HepG2 (cell line): ENCODE data around the gene VWA7. TPM values are rescaled to one million over a fixed set of nuclear protein-coding genes. Genes with fewer than 3 reads are reported as not detected.

Source experiments
- BRCA1 ChIP-seq: sonication (generic); formaldehyde crosslinking; IDR thresholded peaks from 2 replicates; pipeline ENCODE4 v1.4.0; 2020; ENCODE audit warnings: missing genetic modification reagents
- CCAR2 ChIP-seq: fragments of 200-400 bp; formaldehyde crosslinking; optimal IDR thresholded peaks from 2 replicates; pipeline ENCODE3; 2018; ENCODE audit warnings: low read depth, mild to moderate bottlenecking, low read length, moderate library complexity
- DNMT3B ChIP-seq: conservative IDR thresholded peaks from 2 replicates; pipeline ENCODE4 v1.6.1; 2016; ENCODE audit warnings: missing biosample characterization, control low read depth
- ELF1 ChIP-seq: sonication (generic); formaldehyde crosslinking; IDR thresholded peaks from 2 replicates; pipeline ENCODE4 v1.4.0; 2020; ENCODE audit warnings: missing genetic modification reagents
- HNF1B ChIP-seq: sonication (generic); formaldehyde crosslinking; IDR thresholded peaks from 2 replicates; pipeline ENCODE4 v1.5.1; 2020; ENCODE audit warnings: mild to moderate bottlenecking, moderate library complexity, missing genetic modification reagents
- HNRNPL ChIP-seq: fragments of 200-400 bp; formaldehyde crosslinking; IDR thresholded peaks from 2 replicates; pipeline ENCODE4 v1.6.1; 2017; ENCODE audit warnings: mild to moderate bottlenecking, low read depth, low read length
- KLF9 ChIP-seq: IDR thresholded peaks from 2 replicates; pipeline ENCODE4 v1.6.1; 2016; ENCODE audit warnings: low read depth
- MEIS2 ChIP-seq: sonication (generic); formaldehyde crosslinking; IDR thresholded peaks from 2 replicates; pipeline ENCODE4 v1.9.0; 2021; ENCODE audit warnings: mild to moderate bottlenecking, missing genetic modification reagents
- MLXIP ChIP-seq: sonication (generic); formaldehyde crosslinking; IDR thresholded peaks from 2 replicates; pipeline ENCODE4 v1.9.0; 2021; ENCODE audit warnings: missing genetic modification reagents, borderline replicate concordance
- NFIB ChIP-seq: sonication (generic); formaldehyde crosslinking; IDR thresholded peaks from 2 replicates; pipeline ENCODE4 v1.9.0; 2021; ENCODE audit warnings: missing genetic modification reagents, mild to moderate bottlenecking, borderline replicate concordance
- PBX2 ChIP-seq: IDR thresholded peaks from 2 replicates; pipeline ENCODE4 v1.6.1; 2016; ENCODE audit warnings: control low read depth
- SNAI1 ChIP-seq: sonication (generic); formaldehyde crosslinking; IDR thresholded peaks from 2 replicates; pipeline ENCODE4 v1.5.0; 2020; ENCODE audit warnings: mild to moderate bottlenecking, missing genetic modification reagents, borderline replicate concordance
- TP53 ChIP-seq: sonication (generic); formaldehyde crosslinking; conservative IDR thresholded peaks from 2 replicates; pipeline ENCODE4 v1.4.0; 2020; ENCODE audit warnings: missing genetic modification reagents
- YY1 ChIP-seq: IDR thresholded peaks from 2 replicates; pipeline ENCODE4 v1.6.1; 2011; ENCODE audit warnings: low read length, low read depth, moderate library complexity, mild to moderate bottlenecking; ENCODE audit not compliant: insufficient read depth, insufficient replicate concordance
- ZNF614 ChIP-seq: IDR thresholded peaks from 2 replicates; pipeline ENCODE4 v1.6.1; 2018; ENCODE audit warnings: missing biosample characterization, missing genetic modification reagents, inconsistent platforms, borderline replicate concordance
- ZNF652 ChIP-seq: IDR thresholded peaks from 2 replicates; pipeline ENCODE4 v1.6.1; 2016; ENCODE audit warnings: low read depth, borderline replicate concordance
- ZNF709 ChIP-seq: sonication (generic); formaldehyde crosslinking; IDR thresholded peaks from 2 replicates; pipeline ENCODE4 v1.5.0; 2020; ENCODE audit warnings: mild to moderate bottlenecking, missing genetic modification reagents
- ZNF746 ChIP-seq: sonication (generic); formaldehyde crosslinking; IDR thresholded peaks from 2 replicates; pipeline ENCODE4 v1.8.0; 2022; ENCODE audit warnings: mild to moderate bottlenecking, missing genetic modification reagents
- ZNF772 ChIP-seq: sonication (generic); formaldehyde crosslinking; IDR thresholded peaks from 2 replicates; pipeline ENCODE4 v1.5.0; 2020; ENCODE audit warnings: mild to moderate bottlenecking, missing genetic modification reagents
- ZNF788 ChIP-seq: sonication (generic); formaldehyde crosslinking; IDR thresholded peaks from 2 replicates; pipeline ENCODE4 v1.5.0; 2020; ENCODE audit warnings: mild to moderate bottlenecking, missing genetic modification reagents, borderline replicate concordance
- ZUFSP ChIP-seq: sonication (generic); formaldehyde crosslinking; IDR thresholded peaks from 2 replicates; pipeline ENCODE4 v1.9.0; 2021; ENCODE audit warnings: missing genetic modification reagents, mild to moderate bottlenecking, borderline replicate concordance
- polyA plus RNA-seq, 8 experiments: library from polyadenylated mRNA; depleted of rRNA in 3 of 8; stranded (reverse) in 7 of 8; unstranded in 1 of 8; fragments of >200 nt; fragmentation: Illumina TruSeq in 4 of 8; extraction: Trizol in 4 of 8; gene quantifications; 2 replicates each; pipeline versions ENCODE4 v1.2.1 to v1.2.3, GENCODE V29; 2011 to 2016; ENCODE audit warnings: low read depth in 4 of 8, missing spikeins in 1 of 8, mixed read lengths in 1 of 8; ENCODE audit not compliant: insufficient read depth in 1 of 8
- total RNA-seq, 5 experiments: library from RNA; depleted of rRNA; stranded (reverse); fragments of >200 nt; fragmentation: Illumina TruSeq; extraction: Trizol; gene quantifications; 2 replicates each; pipeline ENCODE4 v1.2.3, GENCODE V29; 2016; ENCODE audit warnings: low read depth in 1 of 5
- TF ChIP-seq, protein P1 (sequence below): sonication (generic); formaldehyde crosslinking; IDR thresholded peaks from 2 replicates; pipeline ENCODE4 v1.8.1; 2023; ENCODE audit warnings: missing genetic modification reagents, mild to moderate bottlenecking, borderline replicate concordance

VWA7 gene
- total and polyA plus RNA-seq, 2 of the 13 experiments (the other 11 are each of a cell fraction or from before 2014, with no cell fraction given) = 0.86 to 3.3 TPM

DNA sequence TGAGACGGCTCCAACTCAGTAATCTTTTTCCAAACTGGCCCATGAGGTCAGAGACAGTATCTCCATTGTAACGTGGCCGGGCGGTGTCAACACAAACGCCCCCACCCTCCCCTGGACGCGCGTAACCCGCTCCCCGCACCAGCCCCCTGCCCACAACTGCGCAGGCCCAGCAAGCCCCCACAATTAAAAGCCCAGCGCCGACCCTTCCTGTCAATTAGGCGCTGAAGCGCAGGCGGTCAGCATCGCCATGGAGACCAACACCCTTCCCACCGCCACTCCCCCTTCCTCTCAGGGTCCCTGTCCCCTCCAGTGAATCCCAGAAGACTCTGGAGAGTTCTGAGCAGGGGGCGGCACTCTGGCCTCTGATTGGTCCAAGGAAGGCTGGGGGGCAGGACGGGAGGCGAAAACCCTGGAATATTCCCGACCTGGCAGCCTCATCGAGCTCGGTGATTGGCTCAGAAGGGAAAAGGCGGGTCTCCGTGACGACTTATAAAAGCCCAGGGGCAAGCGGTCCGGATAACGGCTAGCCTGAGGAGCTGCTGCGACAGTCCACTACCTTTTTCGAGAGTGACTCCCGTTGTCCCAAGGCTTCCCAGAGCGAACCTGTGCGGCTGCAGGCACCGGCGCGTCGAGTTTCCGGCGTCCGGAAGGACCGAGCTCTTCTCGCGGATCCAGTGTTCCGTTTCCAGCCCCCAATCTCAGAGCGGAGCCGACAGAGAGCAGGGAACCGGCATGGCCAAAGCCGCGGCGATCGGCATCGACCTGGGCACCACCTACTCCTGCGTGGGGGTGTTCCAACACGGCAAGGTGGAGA, 38.1 kb upstream of the VWA7 start, which contains the start of the genes HSPA1A and HSPA1L (continued):
- TF ChIP-seq MLXIP (CRISPR knock-in tag) = no peak
- TF ChIP-seq ZNF614 (CRISPR knock-in tag) = no peak
- TF ChIP-seq NFIB (CRISPR knock-in tag) = no peak
- no peak for TF ChIP-seq ZUFSP (CRISPR knock-in tag)
- TF ChIP-seq TP53 (CRISPR knock-in tag) = no peak
- no peak for TF ChIP-seq BRCA1 (CRISPR knock-in tag)
- TF ChIP-seq DNMT3B (CRISPR knock-in tag) = peak; percentile 94; the same call in 1 of the 2 replicates
- TF ChIP-seq PBX2 (CRISPR knock-in tag) = no peak
- no peak for TF ChIP-seq YY1
- no peak; the same call in 1 of the 2 replicates for TF ChIP-seq ZNF709 (CRISPR knock-in tag)
- TF ChIP-seq MEIS2 (CRISPR knock-in tag) = peak; percentile 14; the same call in 1 of the 2 replicates
- TF ChIP-seq HNF1B (CRISPR knock-in tag) = no peak; the same call in none of the 2 replicates
- no peak for TF ChIP-seq SNAI1 (CRISPR knock-in tag)
- TF ChIP-seq ZNF772 (CRISPR knock-in tag) = peak; percentile 87; the same call in 1 of the 2 replicates
- TF ChIP-seq ZNF788 (CRISPR knock-in tag) = peak; percentile 40; the same call in 1 of the 2 replicates
- TF ChIP-seq KLF9 (CRISPR knock-in tag) = no peak
- TF ChIP-seq ZNF746 (CRISPR knock-in tag) = no peak
- peak; percentile 24; the same call in 1 of the 2 replicates for TF ChIP-seq ZNF652 (CRISPR knock-in tag)
- TF ChIP-seq HNRNPL = no peak
- TF ChIP-seq CCAR2 = no peak
- TF ChIP-seq ELF1 = no peak
- TF ChIP-seq, protein P1, sequence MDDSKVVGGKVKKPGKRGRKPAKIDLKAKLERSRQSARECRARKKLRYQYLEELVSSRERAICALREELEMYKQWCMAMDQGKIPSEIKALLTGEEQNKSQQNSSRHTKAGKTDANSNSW (CRISPR knock-in tag) = 0 out of 2 replicates have a peak, but pooled peaks have one; percentile 38
